GM12892 (cell line): ENCODE measurements around the gene CDC7. TPM values are rescaled to one million over a fixed set of nuclear protein-coding genes. Genes with fewer than 3 reads are reported as not detected.
"Not testable (repeated sequence)": the region's sequence is repeated elsewhere in the genome, so short reads cannot be mapped to it uniquely, and the experiment has no call there.

Experiments used
- DNase-seq: peaks from one replicate; pipeline ENCODE4 v3.0.0; 2011; ENCODE audit not compliant: insufficient read length
- FAIRE-seq: peaks from 2 replicates; lab custom pipeline; 2011; peaks lifted over from hg19 to GRCh38; lab: Jason Lieb, UNC
- POLR2A ChIP-seq: IDR thresholded peaks from 2 replicates; pipeline ENCODE4 v1.6.1; 2011; ENCODE audit warnings: low read depth, low read length, control low read depth
- POLR2AphosphoS5 ChIP-seq: IDR thresholded peaks from 2 replicates; pipeline ENCODE4 v1.6.1; 2011; ENCODE audit warnings: low read depth, low read length, control low read depth
- TAF1 ChIP-seq: IDR thresholded peaks from 2 replicates; pipeline ENCODE4 v1.6.1; 2011; ENCODE audit warnings: low read depth, mild to moderate bottlenecking, control low read depth, low read length, borderline replicate concordance
- polyA plus RNA-seq: library from polyadenylated mRNA; unstranded; fragments of >200 nt; gene quantifications from one replicate; pipeline ENCODE4 v1.2.1, GENCODE V29; 2012; ENCODE audit warnings: missing spikeins, inconsistent platforms; ENCODE audit not compliant: missing spikeins

The CDC7 gene
- polyA plus RNA-seq: 19.6 TPM

GRCh38 chr1:91500756-91501522 lies at the start of gene CDC7:
CDC7 (plus strand) TSS chr1:91500851; CDS start chr1:91501717, 866 bp downstream.
- FAIRE-seq (peak; percentile 99), DNase-seq (peak; percentile 69)
- peak; percentile 84 for TF ChIP-seq POLR2A
- TF ChIP-seq POLR2AphosphoS5: peak; percentile 87
- no peak; the same call in 1 of the 2 replicates for TF ChIP-seq TAF1

- FAIRE-seq (no peak), DNase-seq (no peak)
- TF ChIP-seq POLR2A (no peak), POLR2AphosphoS5 (no peak), TAF1 (no peak)
Measured at GRCh38 chr1:91454136-91454535, 46.5 kb upstream of the CDC7 start.

GRCh38 chr1:91455334-91455733 lies 45.3 kb upstream of the CDC7 start:
- FAIRE-seq (no peak), DNase-seq (no peak)
- TF ChIP-seq POLR2A: no peak
- no peak for TF ChIP-seq POLR2AphosphoS5
- no peak for TF ChIP-seq TAF1

GRCh38 chr1:91455896-91456295 lies 44.8 kb upstream of the CDC7 start:
- DNase-seq (no peak), FAIRE-seq (no peak)
- no peak for TF ChIP-seq TAF1
- TF ChIP-seq POLR2AphosphoS5: no peak
- no peak for TF ChIP-seq POLR2A

- DNase-seq, FAIRE-seq: not testable (repeated sequence)
Measured at GRCh38 chr1:91465350-91465749, 35.3 kb upstream of the CDC7 start.

GRCh38 chr1:91476533-91477217 lies 24.0 kb upstream of the CDC7 start:
- FAIRE-seq (no peak), DNase-seq (no peak)
- TF ChIP-seq TAF1 (no peak), POLR2AphosphoS5 (no peak), POLR2A (no peak)

- TF ChIP-seq POLR2AphosphoS5 (no peak), TAF1 (no peak), POLR2A (no peak)
- FAIRE-seq (no peak), DNase-seq (no peak)
Measured at GRCh38 chr1:91487469-91487868, 13.2 kb upstream of the CDC7 start.

- FAIRE-seq: no peak
- TF ChIP-seq POLR2AphosphoS5 (no peak), TAF1 (no peak), POLR2A (no peak)
Measured at GRCh38 chr1:91490501-91490900, 10.2 kb upstream of the CDC7 start.

GRCh38 chr1:91498035-91498434 lies 2.6 kb upstream of the CDC7 start:
- DNase-seq (no peak), FAIRE-seq (no peak)
- TF ChIP-seq POLR2AphosphoS5 (no peak), TAF1 (no peak), POLR2A (no peak)

More at GRCh38 chr1:91490501-91490900, 10.2 kb upstream of the CDC7 start:
- no peak for DNase-seq

GRCh38 chr1:91498498-91499245 lies 2.0 kb upstream of the CDC7 start:
- DNase-seq: no peak
- no peak for FAIRE-seq
- TF ChIP-seq POLR2A: no peak

- no peak for DNase-seq
- FAIRE-seq: no peak
Measured at GRCh38 chr1:91499346-91499745, 1.3 kb upstream of the CDC7 start.

More at GRCh38 chr1:91499346-91499745, 1.3 kb upstream of the CDC7 start:
- TF ChIP-seq TAF1 (no peak), POLR2AphosphoS5 (no peak), POLR2A (no peak)
